Trophoblast cell (in vitro differentiated cells and primary cell): ENCODE data around the gene SRP9.

Experiments
- DNase-seq, 2 donors: peaks; one replicate each; pipeline ENCODE4 v3.0.0-alpha.2; 2016
- H2AFZ ChIP-seq: 2 replicates; pipeline ENCODE4 v1.6.1; 2013; ENCODE audit warnings: low read length, moderate library complexity, mild to moderate bottlenecking; ENCODE audit not compliant: insufficient read depth, poor library complexity
- H2AK5ac ChIP-seq: 2 replicates; pipeline ENCODE4 v1.6.1; 2013; ENCODE audit warnings: mild to moderate bottlenecking, low read length
- H2BK120ac ChIP-seq: 2 replicates; pipeline ENCODE4 v1.6.1; 2013; ENCODE audit warnings: low read length, mild to moderate bottlenecking, moderate library complexity; ENCODE audit not compliant: insufficient read depth, poor library complexity
- H2BK12ac ChIP-seq: 2 replicates; pipeline ENCODE4 v1.6.1; 2013; ENCODE audit warnings: mild to moderate bottlenecking, low read length, moderate library complexity
- H2BK5ac ChIP-seq: 2 replicates; pipeline ENCODE4 v1.6.1; 2013; ENCODE audit warnings: low read length, low read depth, moderate library complexity, mild to moderate bottlenecking; ENCODE audit not compliant: poor library complexity
- H3K14ac ChIP-seq: 2 replicates; pipeline ENCODE4 v1.6.1; 2013; ENCODE audit warnings: mild to moderate bottlenecking, low read length
- H3K18ac ChIP-seq: 2 replicates; pipeline ENCODE4 v1.6.1; 2013; ENCODE audit warnings: mild to moderate bottlenecking, low read length
- H3K23ac ChIP-seq: 2 replicates; pipeline ENCODE4 v1.6.1; 2013; ENCODE audit warnings: low read length
- H3K27ac ChIP-seq: 2 replicates; pipeline ENCODE4 v1.5.1; 2013; ENCODE audit warnings: low read depth, mild to moderate bottlenecking, inconsistent platforms, low read length, moderate library complexity
- H3K27me3 ChIP-seq: 2 replicates; pipeline ENCODE4 v1.6.1; 2013; ENCODE audit warnings: inconsistent platforms, mild to moderate bottlenecking, low read length, moderate library complexity; ENCODE audit not compliant: insufficient read depth
- H3K36me3 ChIP-seq, 2 experiments: 1 replicate in 1 of 2; 2 replicates in 1 of 2; pipeline ENCODE4 v1.6.1; 2013; ENCODE audit warnings: low read length in 2 of 2, mild to moderate bottlenecking in 2 of 2, moderate library complexity in 1 of 2; ENCODE audit not compliant: insufficient read depth in 2 of 2, control insufficient read depth in 1 of 2
- H3K4ac ChIP-seq: 2 replicates; pipeline ENCODE4 v1.6.1; 2013; ENCODE audit warnings: low read depth, mild to moderate bottlenecking, low read length, moderate library complexity
- H3K4me1 ChIP-seq, 2 experiments: 1 replicate in 1 of 2; 2 replicates in 1 of 2; pipeline ENCODE4 v1.6.1; 2013; ENCODE audit warnings: low read length in 2 of 2, mild to moderate bottlenecking in 2 of 2, moderate library complexity in 1 of 2; ENCODE audit not compliant: insufficient read depth in 2 of 2, control insufficient read depth in 1 of 2
- H3K4me2 ChIP-seq: 2 replicates; pipeline ENCODE4 v1.6.1; 2013; ENCODE audit warnings: inconsistent platforms, mild to moderate bottlenecking, low read length, moderate library complexity
- H3K4me3 ChIP-seq: 2 replicates; pipeline ENCODE4 v1.5.1; 2013; ENCODE audit warnings: mild to moderate bottlenecking, low read depth, low read length, inconsistent platforms
- H3K79me1 ChIP-seq: one replicate; pipeline ENCODE4 v1.6.1; 2013; ENCODE audit warnings: low read length
- H3K79me2 ChIP-seq: 2 replicates; pipeline ENCODE4 v1.6.1; 2013; ENCODE audit warnings: low read length, mild to moderate bottlenecking; ENCODE audit not compliant: control insufficient read depth, insufficient read depth, poor library complexity
- H3K9ac ChIP-seq: 2 replicates; pipeline ENCODE4 v1.6.1; 2013; ENCODE audit warnings: mild to moderate bottlenecking, low read length
- H3K9me3 ChIP-seq: 2 replicates; pipeline ENCODE4 v1.6.1; 2013; ENCODE audit warnings: low read depth, mild to moderate bottlenecking, control low read depth, inconsistent platforms, low read length; ENCODE audit not compliant: insufficient read depth
- H4K12ac ChIP-seq: 2 replicates; pipeline ENCODE4 v1.6.1; 2013; ENCODE audit warnings: low read depth, mild to moderate bottlenecking, low read length, moderate library complexity
- H4K8ac ChIP-seq: 2 replicates; pipeline ENCODE4 v1.6.1; 2013; ENCODE audit warnings: low read depth, mild to moderate bottlenecking, low read length, moderate library complexity
- H4K91ac ChIP-seq: one replicate; pipeline ENCODE4 v1.6.1; 2013; ENCODE audit warnings: low read depth, mild to moderate bottlenecking, low read length, moderate library complexity
- WGBS: extraction: QIAGEN DNeasy Blood & Tissue Kit; methylation state at CpG from one replicate; pipeline ENCODE4 v1.1.7; 2013; ENCODE audit warnings: missing lambda C conversion rate; ENCODE audit not compliant: insufficient read length, insufficient coverage; ENCODE audit errors: extremely low coverage; 5-methylcytosine and 5-hydroxymethylcytosine counted together

The SRP9 gene

DNA sequence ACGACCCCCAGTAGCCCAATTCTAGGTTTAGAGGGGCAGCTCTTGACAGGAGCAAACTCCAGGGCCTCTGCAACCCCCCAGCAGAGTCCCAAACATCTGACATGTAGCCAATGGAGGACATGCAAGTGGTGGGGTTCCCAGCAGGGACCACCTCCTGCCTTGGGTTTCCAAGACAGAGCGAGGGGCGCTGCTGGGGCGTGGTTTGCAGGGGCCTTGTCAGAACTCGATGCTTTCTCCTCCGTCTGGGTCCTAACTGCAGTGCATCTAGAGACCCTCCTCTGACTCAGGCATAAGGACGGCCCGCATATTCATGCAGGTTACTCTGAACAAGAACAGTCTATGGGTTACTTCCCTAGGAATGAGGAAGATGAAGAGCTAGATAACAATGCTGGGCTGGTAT lies 49.5 kb downstream of the SRP9 start:
- Histone ChIP-seq H3K18ac (no peak overlapping the region), H3K23ac (no peak overlapping the region), H3K9me3 (peaks cover 1% of the 10 kb centered on the region), H2AFZ (no peak overlapping the region), H3K14ac (no peak overlapping the region), H3K4ac (no peak overlapping the region), H3K27me3 (no peaks in the 10 kb centered on the region), H3K27ac (no peak overlapping the region), H2BK5ac (no peak overlapping the region), H3K36me3 (peaks cover 2 to 10% of the 10 kb centered on the region in 2 experiments), H3K4me3 (no peak overlapping the region), H2BK120ac (no peak overlapping the region), H2BK12ac (no peak overlapping the region), H4K12ac (no peak overlapping the region), H4K91ac (no peak overlapping the region), H3K79me2 (no peaks in the 10 kb centered on the region), H3K9ac (no peak overlapping the region), H2AK5ac (no peak overlapping the region), H4K8ac (no peak overlapping the region), H3K79me1 (no peaks in the 10 kb centered on the region), H3K4me2 (no peak overlapping the region), H3K4me1 (peaks cover 0 to 2% of the 10 kb centered on the region in 2 experiments)
- WGBS: no CpG with 5 or more reads among the region's 8 CpGs
- DNase-seq: peak; percentile 18 to 52

DNA sequence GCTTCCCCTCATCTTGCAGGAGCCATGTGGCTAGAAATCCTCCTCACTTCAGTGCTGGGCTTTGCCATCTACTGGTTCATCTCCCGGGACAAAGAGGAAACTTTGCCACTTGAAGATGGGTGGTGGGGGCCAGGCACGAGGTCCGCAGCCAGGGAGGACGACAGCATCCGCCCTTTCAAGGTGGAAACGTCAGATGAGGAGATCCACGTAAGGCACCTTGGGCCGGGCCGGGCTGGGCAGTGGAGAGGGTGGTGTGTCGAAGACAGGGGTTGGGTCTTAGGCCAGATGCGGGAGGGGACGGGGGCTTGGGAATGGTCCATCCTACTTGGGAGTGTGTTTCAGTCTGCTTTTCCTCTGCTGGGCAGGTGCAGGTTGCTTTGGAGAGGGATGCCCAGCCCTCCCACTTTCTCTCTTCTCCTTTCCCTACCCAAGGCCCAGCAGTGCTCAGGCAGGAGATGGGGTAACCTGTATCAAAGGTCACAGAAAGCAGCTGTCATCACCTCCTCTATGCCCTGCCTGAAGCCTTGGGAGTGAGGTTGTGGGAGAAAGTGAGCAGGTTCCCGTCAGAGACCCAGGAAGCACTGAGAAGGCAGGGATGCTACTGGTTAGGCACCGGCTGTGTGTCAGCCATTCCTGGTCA lies 51.2 kb downstream of the SRP9 start:
- Histone ChIP-seq H2AK5ac (no peak overlapping the region), H2BK12ac (no peak overlapping the region), H2BK5ac (no peak overlapping the region), H3K23ac (no peak overlapping the region), H2AFZ (no peak overlapping the region), H4K8ac (no peak overlapping the region), H3K36me3 (peaks cover 8 to 13% of the 10 kb centered on the region in 2 experiments), H3K4me3 (no peak overlapping the region), H2BK120ac (no peak overlapping the region), H3K4me2 (no peak overlapping the region), H3K27me3 (no peaks in the 10 kb centered on the region), H3K79me2 (no peaks in the 10 kb centered on the region), H3K4ac (no peak overlapping the region), H3K9ac (no peak overlapping the region), H3K79me1 (no peaks in the 10 kb centered on the region), H4K12ac (peak overlapping the region; percentile 40), H3K4me1 (peaks cover 0 to 2% of the 10 kb centered on the region in 2 experiments), H4K91ac (no peak overlapping the region), H3K27ac (no peak overlapping the region), H3K9me3 (no peaks in the 10 kb centered on the region), H3K14ac (no peak overlapping the region), H3K18ac (no peak overlapping the region)
- WGBS: no CpG with 5 or more reads among the region's 14 CpGs
- DNase-seq: no peak

DNA sequence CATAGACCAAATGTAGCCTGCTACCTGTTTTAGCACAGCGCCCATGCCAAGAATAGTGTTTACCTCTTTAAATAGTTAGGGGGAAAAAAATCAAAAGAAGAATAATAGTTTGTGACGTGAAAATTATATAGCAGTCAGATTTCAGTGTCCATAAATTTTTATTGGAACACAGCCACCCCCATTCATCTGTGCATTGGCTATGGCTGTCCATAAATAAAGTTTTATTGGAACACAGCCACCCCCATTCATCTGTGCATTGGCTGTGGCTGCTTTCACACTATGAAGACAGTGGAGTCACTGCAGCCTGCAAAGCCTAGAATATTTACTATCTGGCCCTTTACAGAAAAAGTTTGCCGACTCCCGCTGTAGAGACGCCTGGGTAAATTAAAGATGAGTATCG lies 53.2 kb downstream of the SRP9 start:
- H2BK5ac ChIP-seq: no peak overlapping the region
- DNase-seq: no peak
- no peak overlapping the region for H3K23ac ChIP-seq
- no peaks in the 10 kb centered on the region for H3K27me3 ChIP-seq
- no peak overlapping the region for H4K12ac ChIP-seq
- no peak overlapping the region for H3K4me2 ChIP-seq
- no peaks in the 10 kb centered on the region for H3K79me1 ChIP-seq
- H3K79me2 ChIP-seq: no peaks in the 10 kb centered on the region
- no peak overlapping the region for H3K4ac ChIP-seq
- no peak overlapping the region for H3K27ac ChIP-seq
- H3K36me3 ChIP-seq: peaks cover 8 to 17% of the 10 kb centered on the region in 2 experiments
- peaks cover 0 to 2% of the 10 kb centered on the region in 2 experiments for H3K4me1 ChIP-seq
- no peak overlapping the region for H3K4me3 ChIP-seq
- no peak overlapping the region for H2BK120ac ChIP-seq
- H4K91ac ChIP-seq: no peak overlapping the region
- H4K8ac ChIP-seq: no peak overlapping the region
- no peak overlapping the region for H2AFZ ChIP-seq
- H3K9ac ChIP-seq: no peak overlapping the region
- no CpG with 5 or more reads among the region's 6 CpGs for WGBS
- H3K9me3 ChIP-seq: no peaks in the 10 kb centered on the region
- H2AK5ac ChIP-seq: no peak overlapping the region
- H3K18ac ChIP-seq: no peak overlapping the region
- H3K14ac ChIP-seq: no peak overlapping the region
- no peak overlapping the region for H2BK12ac ChIP-seq

DNA sequence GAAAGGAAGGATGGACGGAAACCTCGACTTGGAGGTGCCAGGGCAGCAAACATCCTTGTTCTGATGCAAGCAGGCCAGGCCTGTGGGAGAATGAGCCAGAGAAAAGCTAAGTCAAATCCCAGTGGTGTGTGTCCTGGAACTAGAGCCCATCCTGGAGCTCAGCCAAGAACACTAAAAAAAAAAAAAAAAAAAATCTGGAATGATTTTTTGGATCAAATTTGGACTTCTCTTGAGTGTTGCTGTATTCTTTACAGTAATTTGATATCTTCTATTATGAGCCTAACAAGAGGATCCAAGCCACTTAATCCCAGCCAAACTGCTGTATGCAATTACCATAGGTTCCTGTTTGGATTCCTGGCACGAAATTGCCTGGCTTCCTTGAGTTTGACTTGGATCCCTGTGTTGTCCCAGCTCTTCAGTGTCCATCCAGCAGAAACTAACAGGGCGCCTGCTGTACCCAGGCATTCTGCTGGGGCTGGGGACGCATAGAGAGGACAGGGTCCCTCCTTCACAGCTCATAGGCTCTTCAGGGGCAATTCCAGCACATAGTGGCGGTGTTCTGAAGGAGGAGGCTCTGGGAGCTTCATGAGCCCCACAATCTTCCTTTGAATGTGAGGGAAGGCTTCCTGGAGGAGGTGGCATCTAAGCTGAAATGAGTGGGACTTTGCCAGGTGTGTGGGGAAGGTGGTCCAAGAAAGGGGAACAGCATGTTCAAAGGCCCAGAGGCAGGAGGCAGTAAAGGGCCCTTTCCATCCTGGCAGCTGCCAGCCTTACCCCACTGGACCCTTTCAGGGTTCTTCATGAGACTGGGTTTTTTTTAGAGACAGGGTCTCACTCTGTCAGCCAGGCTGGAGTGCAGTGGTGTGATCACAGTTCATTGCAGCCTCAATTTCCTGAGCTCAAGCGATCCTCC lies 57.0 kb downstream of the SRP9 start:
- no peak overlapping the region for H3K18ac ChIP-seq

More for the DNA sequence above, 57.0 kb downstream of the SRP9 start:
- H3K27ac ChIP-seq: no peak overlapping the region
- H3K4me2 ChIP-seq: no peak overlapping the region
- H3K79me2 ChIP-seq: no peaks in the 10 kb centered on the region
- WGBS: no CpG with 5 or more reads among the region's 7 CpGs
- H3K9me3 ChIP-seq: peaks cover under 1% of the 10 kb centered on the region
- no peak overlapping the region for H3K4ac ChIP-seq
- no peak overlapping the region for H4K91ac ChIP-seq
- H3K4me3 ChIP-seq: no peak overlapping the region
- DNase-seq: no peak
- no peak overlapping the region for H3K9ac ChIP-seq
- H3K14ac ChIP-seq: no peak overlapping the region
- no peak overlapping the region for H2AK5ac ChIP-seq
- H3K36me3 ChIP-seq: peaks cover 21 to 29% of the 10 kb centered on the region in 2 experiments
- no peak overlapping the region for H2AFZ ChIP-seq
- H2BK5ac ChIP-seq: no peak overlapping the region
- no peak overlapping the region for H4K12ac ChIP-seq
- no peak overlapping the region for H2BK12ac ChIP-seq
- no peaks in the 10 kb centered on the region for H3K27me3 ChIP-seq
- no peak overlapping the region for H4K8ac ChIP-seq
- H3K23ac ChIP-seq: no peak overlapping the region
- H3K79me1 ChIP-seq: no peaks in the 10 kb centered on the region
- H3K4me1 ChIP-seq: no peaks in the 10 kb centered on the region
- no peak overlapping the region for H2BK120ac ChIP-seq
